ENCODE results near the gene RC3H1.
"Not testable (repeated sequence)": the region's sequence is repeated elsewhere in the genome, so short reads cannot be mapped to it uniquely, and the experiment has no call there.

Gene RC3H1

GRCh38 chr1:173946380-173946921 lies 75.7 kb downstream of the RC3H1 start:
- no peak for DNase-seq

GRCh38 chr1:173937062-173937461 lies 85.1 kb downstream of the RC3H1 start:
- no peak for DNase-seq

GRCh38 chr1:173934440-173934839 lies 87.7 kb downstream of the RC3H1 start:
- DNase-seq = no peak

GRCh38 chr1:173930541-173930940 lies 91.6 kb downstream of the RC3H1 start:
- not testable (repeated sequence) for DNase-seq

GRCh38 chr1:173925306-173926242 lies 96.6 kb downstream of the RC3H1 start:
- DNase-seq = no peak

GRCh38 chr1:173920861-173921260 lies 101.3 kb downstream of the RC3H1 start:
- DNase-seq = no peak

- no peak for DNase-seq
Observed at GRCh38 chr1:173917635-173918493, 104.3 kb downstream of the RC3H1 start.

GRCh38 chr1:173917149-173917548 lies 105.0 kb downstream of the RC3H1 start, which contains the start of gene SERPINC1:
Gene SERPINC1, minus strand, starts transcription at chr1:173917327. Its CDS starts 68 bp downstream, at chr1:173917259.
- no peak for DNase-seq

- no peak for DNase-seq
Observed at GRCh38 chr1:173916667-173917066, 105.5 kb downstream of the RC3H1 start.

GRCh38 chr1:173915596-173915995 lies 106.6 kb downstream of the RC3H1 start:
- no peak for DNase-seq

- peak; percentile 81 for DNase-seq
Observed at GRCh38 chr1:173914366-173914871, 107.7 kb downstream of the RC3H1 start.

- DNase-seq = no peak
Observed at GRCh38 chr1:173913111-173913510, 109.0 kb downstream of the RC3H1 start.

GRCh38 chr1:173903827-173904531 lies 118.2 kb downstream of the RC3H1 start:
- no peak for DNase-seq

GRCh38 chr1:173900992-173901391 lies 121.2 kb downstream of the RC3H1 start:
- no peak for DNase-seq

GRCh38 chr1:173900427-173900826 lies 121.7 kb downstream of the RC3H1 start:
- no peak for DNase-seq

GRCh38 chr1:173894189-173894588 lies 128.0 kb downstream of the RC3H1 start:
- DNase-seq = no peak

- DNase-seq = no peak
Observed at GRCh38 chr1:173893611-173894010, 128.5 kb downstream of the RC3H1 start.

- DNase-seq = no peak
Observed at GRCh38 chr1:173889885-173890284, 132.3 kb downstream of the RC3H1 start.

GRCh38 chr1:173888749-173889148 lies 133.4 kb downstream of the RC3H1 start:
- no peak for DNase-seq

- no peak for DNase-seq
Observed at GRCh38 chr1:173887627-173888026, 134.5 kb downstream of the RC3H1 start.

GRCh38 chr1:173886746-173887611 lies 135.2 kb downstream of the RC3H1 start:
- no peak for DNase-seq

All from hematopoietic multipotent progenitor cell treated with erythropoietin and hydrocortisone succinate and interleukin-3 and kit ligand, for 6 days (in vitro differentiated cells).